ENCODE data around the gene NEK1. TPM values are rescaled to one million over a fixed set of nuclear protein-coding genes. Genes with fewer than 3 reads are reported as not detected.
A peak's percentile ranks its signal among the peaks of the same experiment; 100 is the strongest.
"Not testable (repeated sequence)": the region's sequence is repeated elsewhere in the genome, so short reads cannot be mapped to it uniquely, and the experiment has no call there.

Gene NEK1
- total and polyA plus RNA-seq, 8 donors: 1.2 to 28.6 (median 5.5) TPM

DNA sequence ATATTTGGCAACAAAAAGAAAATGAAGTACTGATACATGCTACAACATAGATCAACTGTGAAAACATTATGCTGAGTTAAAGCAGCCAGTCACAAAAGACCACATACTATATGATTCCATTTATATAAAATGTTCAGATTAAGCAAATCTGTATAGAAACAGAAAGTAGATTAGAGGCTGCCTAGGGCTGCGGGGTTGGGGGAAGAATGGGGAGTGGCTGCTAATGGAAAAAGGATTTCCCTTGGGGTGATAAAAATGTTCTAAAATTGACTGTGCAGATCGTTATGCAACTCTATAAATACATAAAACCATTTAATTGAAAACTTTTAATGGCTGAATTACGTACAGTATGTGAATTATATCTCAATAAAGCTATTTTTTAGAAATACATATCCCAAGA, 46.8 kb downstream of the NEK1 start:
- TF ChIP-seq POLR2A (IDR thresholded peaks at IDR 0.05): no peak
- TF ChIP-seq EP300 (IDR thresholded peaks at IDR 0.05): no peak
- TF ChIP-seq, protein P1, sequence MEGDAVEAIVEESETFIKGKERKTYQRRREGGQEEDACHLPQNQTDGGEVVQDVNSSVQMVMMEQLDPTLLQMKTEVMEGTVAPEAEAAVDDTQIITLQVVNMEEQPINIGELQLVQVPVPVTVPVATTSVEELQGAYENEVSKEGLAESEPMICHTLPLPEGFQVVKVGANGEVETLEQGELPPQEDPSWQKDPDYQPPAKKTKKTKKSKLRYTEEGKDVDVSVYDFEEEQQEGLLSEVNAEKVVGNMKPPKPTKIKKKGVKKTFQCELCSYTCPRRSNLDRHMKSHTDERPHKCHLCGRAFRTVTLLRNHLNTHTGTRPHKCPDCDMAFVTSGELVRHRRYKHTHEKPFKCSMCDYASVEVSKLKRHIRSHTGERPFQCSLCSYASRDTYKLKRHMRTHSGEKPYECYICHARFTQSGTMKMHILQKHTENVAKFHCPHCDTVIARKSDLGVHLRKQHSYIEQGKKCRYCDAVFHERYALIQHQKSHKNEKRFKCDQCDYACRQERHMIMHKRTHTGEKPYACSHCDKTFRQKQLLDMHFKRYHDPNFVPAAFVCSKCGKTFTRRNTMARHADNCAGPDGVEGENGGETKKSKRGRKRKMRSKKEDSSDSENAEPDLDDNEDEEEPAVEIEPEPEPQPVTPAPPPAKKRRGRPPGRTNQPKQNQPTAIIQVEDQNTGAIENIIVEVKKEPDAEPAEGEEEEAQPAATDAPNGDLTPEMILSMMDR (IDR thresholded peaks at IDR 0.05): no peak
- H3K9me3 ChIP-seq: no peaks in the 10 kb centered on the region
- peaks cover 0 to 15% (median 3%) of the 10 kb centered on the region in 4 donors for H3K4me1 ChIP-seq
- H3K27me3 ChIP-seq: no peaks in the 10 kb centered on the region
- intact Hi-C loops (cut with DNase I; ENCODE audit: low total_unique reads): no loop called here
- peaks cover 0 to 8% (median 7%) of the 10 kb centered on the region in 4 donors for H3K36me3 ChIP-seq
- no peak overlapping the region for H3K4me3 ChIP-seq
- H3K27ac ChIP-seq: no peak overlapping the region
- 35 to 59% (median 46%) methylated on average over 3 of the region's 3 CpGs for WGBS, 5 donors
- DNase-seq: peak in 1 of 2 donors; percentile 36

DNA sequence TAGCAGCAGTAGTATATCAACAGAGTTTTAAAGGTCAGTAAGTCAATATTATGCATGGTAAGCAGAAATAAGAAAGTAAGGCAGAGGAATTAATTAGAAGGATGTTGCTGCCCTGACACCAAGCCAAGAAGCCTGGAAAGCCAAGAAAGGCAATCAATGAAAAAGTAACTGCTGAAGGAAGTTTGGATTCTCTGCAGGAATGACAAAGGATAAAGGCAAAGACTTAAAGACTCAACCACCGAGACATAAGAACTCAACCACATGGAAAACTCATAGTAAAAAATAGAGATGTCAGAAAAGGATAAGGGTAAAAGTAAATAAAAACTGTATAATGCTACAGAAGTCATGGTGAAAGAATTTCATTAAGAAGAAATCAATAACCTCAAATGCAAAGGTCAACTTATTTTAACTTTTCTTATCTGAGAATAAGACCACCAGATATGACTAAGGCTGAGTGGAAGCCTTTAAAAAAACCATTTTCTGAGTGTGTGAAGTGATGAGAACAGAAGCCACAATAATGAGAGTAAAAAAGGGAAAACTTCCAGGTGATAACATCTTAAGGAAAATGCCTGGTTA, 55.2 kb downstream of the NEK1 start:
- Histone ChIP-seq H3K4me1 (peaks cover 0 to 11% (median 4%) of the 10 kb centered on the region in 4 donors), H3K4me3 (no peak overlapping the region), H3K9me3 (peaks cover 0 to 10% (median 0%) of the 10 kb centered on the region in 4 donors), H3K27me3 (no peaks in the 10 kb centered on the region), H3K36me3 (peaks cover 0 to 64% (median 56%) of the 10 kb centered on the region in 4 donors), H3K27ac (no peak overlapping the region)
- peak in 1 of 2 donors; percentile 40 for DNase-seq
- 55 to 69% (median 66%) methylated on average over 1 of the region's 1 CpG for WGBS, 5 donors
- no peak for TF ChIP-seq EP300 (IDR thresholded peaks at IDR 0.05)
- TF ChIP-seq POLR2A (IDR thresholded peaks at IDR 0.05): no peak
- TF ChIP-seq, protein P1 (IDR thresholded peaks at IDR 0.05): no peak
- no peak for TF ChIP-seq POLR2AphosphoS5 (IDR thresholded peaks at IDR 0.05)
- intact Hi-C loops (cut with DNase I; ENCODE audit: low total_unique reads): no loop called here

DNA sequence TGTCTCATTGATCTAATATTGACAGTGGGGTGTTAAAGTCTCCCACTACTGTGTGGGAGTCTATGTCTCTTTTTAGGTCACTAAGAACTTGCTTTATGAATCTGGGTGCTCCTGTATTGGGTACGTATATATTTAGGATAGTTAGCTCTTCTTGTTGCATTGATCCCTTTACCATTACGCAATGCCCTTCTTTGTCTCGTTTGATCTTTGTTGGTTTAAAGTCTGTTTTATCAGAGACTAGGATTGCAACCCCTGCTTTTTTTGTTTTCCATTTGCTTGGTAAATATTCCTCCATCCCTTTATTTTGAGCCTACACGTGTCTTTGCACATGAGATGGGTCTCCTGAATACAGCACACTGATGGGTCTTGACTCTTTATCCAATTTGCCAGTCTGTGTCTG, 65.8 kb downstream of the NEK1 start:
- H3K4me3 ChIP-seq; H3K27me3 ChIP-seq; H3K27ac ChIP-seq; H3K4me1 ChIP-seq; DNase-seq; intact Hi-C loops (cut with DNase I; ENCODE audit: low total_unique reads): not testable (repeated sequence)
- Histone ChIP-seq H3K36me3 (peaks cover 10 to 25% (median 22%) of the 10 kb centered on the region in 4 donors), H3K9me3 (peaks cover 0 to 31% (median 14%) of the 10 kb centered on the region in 4 donors)
- 73 to 94% (median 86%) methylated on average over 4 of the region's 4 CpGs for WGBS, 5 donors

DNA sequence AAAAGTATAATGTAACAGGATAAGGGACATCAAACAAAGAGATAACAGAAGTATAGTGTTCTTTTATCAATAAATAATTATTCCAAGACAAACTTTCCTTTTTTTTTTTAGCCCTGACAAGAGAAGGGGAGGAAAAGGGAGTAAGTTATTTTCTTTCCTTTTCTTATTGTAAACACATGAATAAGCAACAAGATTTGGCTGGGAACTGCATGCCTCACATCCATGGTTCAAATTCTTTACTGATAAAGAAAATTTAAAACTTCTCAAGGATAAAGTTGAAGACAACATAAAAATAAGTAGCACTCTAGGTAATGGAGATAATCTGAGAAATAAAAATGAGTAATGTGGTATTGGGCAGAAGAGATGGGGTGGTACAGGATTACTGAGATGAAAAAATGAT, 71.6 kb downstream of the NEK1 start:
- H3K27me3 ChIP-seq: no peaks in the 10 kb centered on the region
- no peaks in the 10 kb centered on the region for H3K4me1 ChIP-seq
- intact Hi-C loops (cut with DNase I; ENCODE audit: low total_unique reads): no loop called here
- peaks cover 0 to 20% (median 14%) of the 10 kb centered on the region in 4 donors for H3K9me3 ChIP-seq
- DNase-seq: no peak
- TF ChIP-seq POLR2A (IDR thresholded peaks at IDR 0.05) (no peak), POLR2AphosphoS5 (IDR thresholded peaks at IDR 0.05) (no peak), EP300 (IDR thresholded peaks at IDR 0.05) (no peak)
- TF ChIP-seq, protein P1 (IDR thresholded peaks at IDR 0.05): no peak
- H3K4me3 ChIP-seq: no peak overlapping the region
- H3K36me3 ChIP-seq: peaks cover 0 to 20% (median 9%) of the 10 kb centered on the region in 4 donors
- H3K27ac ChIP-seq: no peak overlapping the region

DNA sequence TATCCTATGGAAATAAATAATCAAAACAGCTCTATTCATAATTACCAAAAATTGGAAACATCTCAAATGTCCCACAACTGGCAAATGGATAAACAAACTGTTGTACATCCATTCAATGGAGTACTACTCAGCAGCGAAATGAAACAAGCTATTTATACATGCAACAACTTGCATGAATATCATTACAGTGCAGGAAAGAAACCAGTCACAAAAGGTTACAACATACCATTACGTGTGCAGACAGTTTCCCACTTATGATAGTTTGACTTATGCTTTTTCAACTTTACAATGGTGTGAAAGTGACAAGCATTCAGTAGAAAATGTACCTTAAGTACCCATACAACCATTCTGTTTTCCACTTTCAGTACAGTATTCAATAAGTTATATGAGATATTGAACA, 82.3 kb downstream of the NEK1 start:
- DNase-seq: no peak
- H3K27ac ChIP-seq: no peak overlapping the region
- peaks cover 0 to 5% (median 0%) of the 10 kb centered on the region in 4 donors for H3K4me1 ChIP-seq
- 58 to 98% (median 90%) methylated on average over 2 of the region's 2 CpGs for WGBS, 5 donors
- no peak overlapping the region for H3K4me3 ChIP-seq
- no peaks in the 10 kb centered on the region for H3K9me3 ChIP-seq
- no peaks in the 10 kb centered on the region for H3K27me3 ChIP-seq
- intact Hi-C loops (cut with DNase I; ENCODE audit: low total_unique reads): no loop called here
- peaks cover 13 to 73% (median 65%) of the 10 kb centered on the region in 4 donors for H3K36me3 ChIP-seq
- no peak for TF ChIP-seq EP300 (IDR thresholded peaks at IDR 0.05)
- TF ChIP-seq POLR2A (IDR thresholded peaks at IDR 0.05): no peak
- TF ChIP-seq, protein P1 (IDR thresholded peaks at IDR 0.05): no peak
- TF ChIP-seq POLR2AphosphoS5 (IDR thresholded peaks at IDR 0.05): no peak

Measured in stomach (tissue), 9 donors.